C1 segment of cervical spinal cord (tissue), 14 donors: ENCODE measurements around the gene RIMOC1.

ENCODE experiments used
- DNase-seq, 14 donors: peaks; one replicate each; lab custom pipeline; 2025; lab: John Stamatoyannopoulos, UW

The RIMOC1 gene, protein sequence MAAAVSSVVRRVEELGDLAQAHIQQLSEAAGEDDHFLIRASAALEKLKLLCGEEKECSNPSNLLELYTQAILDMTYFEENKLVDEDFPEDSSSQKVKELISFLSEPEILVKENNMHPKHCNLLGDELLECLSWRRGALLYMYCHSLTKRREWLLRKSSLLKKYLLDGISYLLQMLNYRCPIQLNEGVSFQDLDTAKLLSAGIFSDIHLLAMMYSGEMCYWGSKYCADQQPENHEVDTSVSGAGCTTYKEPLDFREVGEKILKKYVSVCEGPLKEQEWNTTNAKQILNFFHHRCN

DNA sequence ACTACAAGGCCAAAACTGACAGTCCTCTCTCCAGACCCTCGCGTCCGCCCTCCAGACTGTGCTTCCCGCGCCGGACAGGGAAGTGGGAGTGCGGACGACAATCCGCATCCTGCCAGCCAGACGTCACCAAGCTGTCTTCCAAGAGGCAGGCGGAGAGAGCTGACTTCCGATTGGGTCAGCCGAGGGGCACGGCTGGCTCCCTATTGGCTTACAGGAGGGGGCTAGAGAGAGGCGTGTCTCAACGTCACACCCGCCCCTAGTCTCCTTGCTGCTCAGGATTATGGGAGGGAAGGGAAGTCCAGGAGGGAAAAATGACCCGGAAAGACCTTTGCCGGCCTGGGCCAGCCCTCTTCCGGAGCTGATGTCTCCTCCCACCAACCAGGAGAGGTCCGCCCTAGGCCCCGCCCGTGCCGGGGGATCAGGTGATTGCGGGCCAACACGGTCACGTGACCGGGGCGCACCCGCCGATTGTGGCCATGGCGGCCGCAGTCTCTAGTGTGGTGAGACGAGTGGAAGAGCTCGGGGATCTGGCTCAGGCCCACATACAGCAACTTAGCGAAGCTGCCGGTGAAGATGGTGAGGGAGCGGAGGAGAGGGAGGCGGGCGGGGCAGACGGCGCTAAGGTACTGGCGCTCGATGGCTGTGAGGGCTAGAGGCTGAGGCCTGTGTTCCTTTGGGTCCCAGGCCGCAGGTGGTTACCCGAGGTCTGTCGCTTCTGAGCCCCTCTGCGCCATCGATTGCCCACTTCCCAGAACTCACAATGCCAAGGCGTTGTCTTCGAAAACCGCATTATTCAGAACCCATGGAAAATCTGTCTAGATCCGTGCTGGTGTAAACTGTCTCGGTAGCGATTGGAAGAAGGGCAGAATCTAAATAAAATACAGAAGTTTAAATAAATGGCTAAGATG, at the start of gene RIMOC1:
TSS of gene RIMOC1 (plus strand) at position 453 of the 908 bp plus-strand sequence. CDS start at position 477, 24 bp downstream.
- DNase-seq: peak; percentile 97 to 100 (median 99)

DNA sequence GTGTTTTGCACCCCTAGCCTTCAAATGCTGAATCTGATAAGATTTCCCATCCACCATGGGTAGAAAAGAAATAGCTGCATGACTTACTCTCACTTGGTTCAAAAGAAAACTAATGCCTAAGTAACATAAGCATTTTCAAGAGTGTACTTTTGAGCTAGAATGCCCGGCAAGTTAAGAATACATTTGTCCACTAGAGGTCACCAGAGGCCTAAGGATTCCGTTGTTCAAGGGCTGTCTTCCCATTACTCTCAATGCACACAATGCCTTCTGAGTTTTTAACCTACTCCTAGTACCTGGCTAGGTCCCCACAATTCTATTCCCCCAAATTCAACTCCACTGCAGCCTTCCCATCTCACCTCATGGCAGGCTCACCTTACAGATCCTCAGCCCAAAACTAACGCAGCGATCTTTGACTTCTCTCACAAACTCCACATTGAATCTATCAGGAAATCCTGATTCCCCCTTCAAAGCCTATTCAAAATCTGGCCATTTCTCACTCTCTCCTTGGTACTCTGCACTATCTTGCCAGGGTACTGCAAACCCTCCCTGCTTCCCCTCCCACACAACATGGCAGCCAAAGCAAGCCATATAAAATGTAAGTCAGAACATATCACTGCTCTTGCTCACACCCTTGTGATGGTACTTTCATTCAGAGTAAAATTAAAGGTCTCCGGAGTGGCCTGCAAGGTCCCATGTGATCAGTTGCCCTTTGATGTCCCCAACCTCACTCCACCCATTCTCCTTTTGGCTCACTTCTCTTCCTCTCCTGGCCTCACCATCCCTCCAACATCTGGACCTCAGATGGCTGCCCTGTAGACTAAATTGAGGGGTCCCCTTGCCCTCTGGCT, 47.3 kb upstream of the RIMOC1 start:
- DNase-seq: peak in 7 of 14 donors; percentile 3 to 65 (median 13)

DNA sequence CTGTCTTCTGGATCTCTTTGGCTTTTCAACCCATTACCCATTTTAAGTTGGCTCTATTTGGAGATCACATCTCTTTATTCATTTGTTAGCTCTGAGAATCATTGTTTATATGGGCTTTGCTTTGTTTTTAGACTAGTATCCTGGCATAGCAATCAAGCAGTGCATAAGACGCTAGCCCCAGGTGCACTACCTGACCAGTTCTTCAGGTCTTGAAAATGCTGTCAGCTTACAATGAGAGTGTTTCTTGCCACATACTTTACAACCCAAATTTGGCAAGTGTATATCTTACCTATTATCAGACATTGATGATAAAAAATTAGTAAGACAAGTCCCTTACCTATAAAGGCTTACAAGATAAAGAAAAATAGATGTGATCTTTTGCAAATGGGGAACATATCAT, 46.2 kb upstream of the RIMOC1 start:
- no peak for DNase-seq

DNA sequence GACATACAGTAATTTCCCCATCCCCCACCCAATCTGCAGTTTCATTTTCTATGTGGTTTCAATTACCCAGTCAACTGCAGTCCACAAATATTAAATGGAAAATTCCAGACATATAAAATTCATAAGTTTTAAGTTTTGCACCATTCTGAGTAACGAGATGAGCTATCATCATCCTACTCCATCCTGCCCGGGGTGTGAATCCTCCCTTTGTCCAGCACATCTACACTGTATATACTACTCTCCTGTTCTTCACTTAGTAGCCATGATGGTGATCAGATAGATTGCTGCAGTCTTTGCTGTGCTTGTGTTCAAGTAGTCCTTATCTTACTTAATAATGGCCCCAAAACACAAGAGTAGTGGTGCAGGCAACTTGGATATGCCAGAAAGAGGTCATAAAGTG, 45.3 kb upstream of the RIMOC1 start:
- DNase-seq: no peak

DNA sequence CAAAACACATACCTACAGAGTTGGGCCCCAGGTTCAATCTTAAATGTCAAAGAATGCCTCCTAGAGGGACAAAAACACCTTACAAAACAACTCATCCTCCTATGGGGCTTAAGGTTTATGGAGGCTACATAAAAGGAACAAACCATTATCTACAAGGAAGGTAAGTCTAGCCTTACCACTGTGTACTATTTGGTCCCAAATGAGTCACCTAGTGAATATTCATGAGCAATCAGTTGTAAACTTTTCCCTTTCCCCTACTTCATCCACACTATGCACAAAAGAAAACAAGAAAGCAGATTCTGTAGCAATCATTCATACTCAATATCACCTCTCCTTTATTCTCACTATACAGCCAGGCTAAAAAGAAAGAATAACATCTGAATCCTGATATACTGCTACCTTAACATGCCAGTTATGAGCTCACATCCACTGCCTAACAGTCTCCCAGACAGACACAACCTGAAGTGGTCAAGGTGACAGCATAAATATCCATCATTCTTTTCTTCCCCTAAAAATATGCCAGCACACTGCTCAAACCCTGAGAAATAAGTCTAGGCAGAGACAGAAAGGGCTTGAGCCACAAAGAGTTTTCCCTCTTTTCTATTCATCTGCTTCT, 40.2 kb upstream of the RIMOC1 start:
- DNase-seq: no peak

DNA sequence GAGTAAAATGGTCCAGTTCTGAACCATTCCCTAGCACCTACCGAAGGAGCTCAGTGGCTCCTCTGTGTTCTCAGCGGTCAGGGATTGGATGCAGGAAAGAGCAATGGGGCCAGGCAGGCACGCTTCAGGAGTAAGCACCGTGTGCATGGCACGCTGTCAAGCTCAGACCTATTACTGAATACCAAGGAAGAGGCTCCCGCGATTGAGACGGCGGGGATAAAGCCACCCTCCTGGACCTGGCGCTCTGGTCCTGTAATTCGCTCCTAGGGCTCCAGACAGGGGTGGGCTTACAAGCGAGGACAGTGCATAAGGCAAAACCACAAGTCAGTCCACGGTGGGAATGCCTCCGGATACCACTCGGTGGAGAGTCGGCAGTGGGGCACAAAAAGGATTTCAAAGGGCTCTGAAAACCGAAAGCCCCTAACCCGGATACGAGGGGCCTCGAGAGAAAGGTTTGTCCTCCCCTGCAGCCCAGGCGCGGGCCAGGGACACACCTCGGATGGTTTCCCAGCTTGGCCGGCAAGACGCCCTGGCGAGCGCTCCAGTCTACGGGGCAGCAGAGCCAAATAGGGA, 34.9 kb upstream of the RIMOC1 start:
- peak in 5 of 14 donors; percentile 47 to 62 (median 56) for DNase-seq

DNA sequence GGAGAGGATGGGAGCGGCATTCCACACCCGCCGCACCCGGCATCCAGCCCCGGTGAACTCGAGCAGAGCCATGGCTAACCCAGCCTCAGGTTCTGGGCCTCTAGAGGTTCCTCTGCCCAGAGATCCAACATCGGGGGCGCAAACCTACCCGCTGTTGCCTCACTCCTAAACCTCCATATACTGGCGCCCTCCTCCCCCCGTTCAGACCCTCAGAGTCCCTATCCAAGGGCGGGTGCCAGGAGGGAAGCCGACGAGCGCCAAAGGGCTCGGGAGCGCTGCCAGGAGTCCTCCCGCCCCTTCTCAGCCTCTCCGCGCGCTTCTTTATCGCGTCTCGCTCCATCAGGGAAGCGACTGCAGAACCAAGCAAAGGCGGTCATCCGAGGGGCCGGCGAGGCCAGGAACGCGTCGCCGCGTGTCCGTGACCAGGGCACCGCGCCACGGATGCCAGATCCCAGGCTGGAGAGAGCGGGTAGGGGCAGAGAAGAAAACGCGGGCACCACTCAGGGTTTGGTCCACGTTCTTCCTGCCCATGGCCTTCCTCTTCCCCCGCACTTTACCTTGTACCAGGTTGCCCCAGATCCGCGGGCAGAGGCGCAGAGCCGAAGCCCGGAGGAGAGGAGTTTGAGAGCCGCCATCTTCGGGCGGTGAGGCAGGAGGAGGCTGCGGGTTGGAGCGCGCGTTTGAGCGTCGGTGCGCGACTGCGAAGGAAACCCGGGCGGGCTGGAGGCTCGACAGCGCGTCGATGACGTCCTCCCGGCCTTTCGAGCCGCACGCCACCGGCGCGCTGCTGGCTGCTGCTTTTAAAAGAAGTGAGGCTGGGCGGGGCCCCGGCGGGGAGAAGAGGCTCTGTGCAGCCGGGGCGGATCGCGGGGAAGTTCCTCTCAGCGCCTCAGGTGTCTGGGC, 34.2 kb upstream of the RIMOC1 start, which contains the start of gene OXCT1:
TSS of gene OXCT1 (minus strand) at position 702 of the 903 bp plus-strand sequence. CDS start at position 635, 67 bp downstream.
- peak in 12 of 14 donors; percentile 43 to 87 (median 69) for DNase-seq

DNA sequence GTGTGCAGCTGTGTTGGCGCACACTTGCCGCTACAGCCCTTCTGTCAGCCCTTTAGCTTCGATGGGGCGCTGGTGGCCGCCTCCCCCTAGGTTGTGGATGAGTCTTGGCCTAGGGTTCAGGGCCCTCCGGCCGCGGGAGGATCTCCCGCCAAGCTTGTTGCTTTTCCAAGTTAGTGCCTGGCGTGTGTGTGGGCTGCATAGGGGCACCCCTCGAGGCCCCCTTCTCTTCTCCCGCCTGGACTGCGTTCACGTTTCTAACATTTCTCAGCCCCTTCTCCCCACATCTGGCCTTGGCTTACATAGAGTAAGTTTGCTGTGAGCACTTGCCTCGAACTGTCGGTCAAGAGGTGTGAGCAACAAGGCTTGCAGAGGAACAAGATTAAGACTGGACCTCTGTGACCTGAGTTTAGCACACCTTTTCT, 33.5 kb upstream of the RIMOC1 start:
- DNase-seq: peak in 3 of 14 donors; percentile 31 to 55 (median 44)

DNA sequence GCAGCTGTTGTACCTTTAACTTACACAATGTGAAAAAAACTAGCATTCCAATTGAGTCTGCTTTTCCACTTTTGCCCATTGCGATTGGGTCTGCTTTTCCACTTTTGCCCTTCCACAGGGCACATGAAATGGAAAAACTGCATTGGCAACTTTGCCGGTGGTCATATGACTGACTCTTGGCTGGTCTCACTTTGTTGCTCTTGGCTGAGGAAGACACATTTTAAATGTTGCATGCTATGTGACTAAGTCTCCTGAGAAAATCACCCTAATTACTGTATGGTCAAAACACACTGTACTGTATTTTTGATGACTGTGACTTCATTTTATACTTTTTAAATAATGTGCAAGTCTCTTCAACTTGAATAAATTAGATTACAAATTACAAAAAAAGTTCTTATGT, 32.3 kb upstream of the RIMOC1 start:
- DNase-seq: peak in 10 of 14 donors; percentile 1 to 32 (median 4)

DNA sequence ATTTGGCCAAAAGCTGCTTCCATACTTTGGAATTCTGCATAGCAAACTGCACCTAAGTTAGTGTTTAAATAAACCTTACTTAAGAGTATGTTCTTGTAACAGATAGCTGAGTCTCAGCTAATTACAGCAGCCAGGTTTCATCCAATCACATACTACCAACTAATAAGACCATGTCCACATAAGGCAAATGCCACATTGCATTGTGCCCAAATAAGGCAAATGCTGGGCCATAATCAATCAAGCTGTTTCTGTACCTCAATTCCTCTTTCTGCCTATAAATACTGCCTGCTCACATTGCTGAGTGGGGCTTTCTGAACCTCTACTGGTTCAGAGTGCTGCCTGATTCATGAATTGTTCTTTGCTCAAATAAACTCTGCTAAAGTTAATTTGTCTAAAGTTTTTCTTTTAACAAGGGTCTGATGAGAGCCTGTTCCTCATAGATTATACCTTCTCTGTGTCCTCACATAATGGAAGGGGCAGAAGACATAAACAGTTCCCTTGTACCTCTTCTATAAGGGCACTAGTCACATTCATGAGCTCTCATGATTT, 29.6 kb upstream of the RIMOC1 start:
- no peak for DNase-seq

DNA sequence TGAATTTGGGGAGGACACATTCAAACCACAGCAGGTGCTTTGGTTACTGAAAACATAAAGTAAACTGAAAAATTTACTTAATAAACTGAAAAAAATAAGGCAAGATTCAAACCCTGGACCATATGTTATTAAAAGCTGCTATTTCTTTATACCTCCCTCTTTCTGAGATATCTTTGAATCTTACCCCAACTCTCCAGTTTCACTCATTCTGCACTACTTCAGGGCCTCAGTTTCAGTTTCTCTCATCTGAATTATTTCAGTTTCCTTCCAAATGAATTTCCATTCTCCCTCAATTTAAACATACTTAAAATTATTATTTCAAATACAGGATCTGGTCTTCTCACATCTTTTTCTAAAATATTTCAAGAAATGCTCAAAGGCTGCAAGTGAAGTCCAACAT, 29.0 kb upstream of the RIMOC1 start:
- no peak for DNase-seq

DNA sequence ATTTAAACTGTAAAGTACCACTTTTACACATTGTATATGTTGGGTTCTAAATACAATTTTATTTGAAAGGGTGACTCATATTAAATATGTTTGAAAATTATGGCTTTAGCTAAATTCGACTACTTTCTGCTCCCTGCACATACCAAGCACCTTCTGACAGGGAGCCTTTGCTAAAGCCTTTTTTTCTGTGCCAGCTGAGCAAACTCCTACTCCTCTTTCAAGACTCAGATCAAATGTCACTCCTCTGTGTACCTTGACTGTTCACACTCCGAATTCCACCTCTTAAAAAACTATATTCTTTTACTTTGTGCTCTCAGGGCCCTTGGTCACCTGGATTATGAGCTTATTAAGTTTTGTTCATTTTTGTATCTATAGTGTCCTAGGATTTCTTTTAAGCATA, 27.5 kb upstream of the RIMOC1 start:
- no peak for DNase-seq

DNA sequence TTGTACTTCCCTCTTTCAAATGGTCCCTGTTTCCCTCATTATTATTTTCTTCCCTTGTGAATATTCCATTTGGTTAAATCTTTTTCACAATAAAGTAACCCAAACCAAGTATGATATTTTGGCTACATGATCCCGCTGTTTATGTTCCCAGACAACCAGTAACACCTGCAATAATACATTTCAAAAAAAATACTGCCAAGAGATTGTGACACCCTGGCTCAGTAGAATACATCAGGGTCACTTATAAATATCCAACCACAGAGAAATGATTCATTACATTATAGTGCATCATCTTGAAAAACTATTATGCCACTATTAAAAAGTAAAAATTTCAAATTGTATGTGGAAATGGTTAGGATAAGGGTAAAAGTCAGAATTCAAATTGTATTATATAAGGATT, 26.7 kb upstream of the RIMOC1 start:
- no peak for DNase-seq

DNA sequence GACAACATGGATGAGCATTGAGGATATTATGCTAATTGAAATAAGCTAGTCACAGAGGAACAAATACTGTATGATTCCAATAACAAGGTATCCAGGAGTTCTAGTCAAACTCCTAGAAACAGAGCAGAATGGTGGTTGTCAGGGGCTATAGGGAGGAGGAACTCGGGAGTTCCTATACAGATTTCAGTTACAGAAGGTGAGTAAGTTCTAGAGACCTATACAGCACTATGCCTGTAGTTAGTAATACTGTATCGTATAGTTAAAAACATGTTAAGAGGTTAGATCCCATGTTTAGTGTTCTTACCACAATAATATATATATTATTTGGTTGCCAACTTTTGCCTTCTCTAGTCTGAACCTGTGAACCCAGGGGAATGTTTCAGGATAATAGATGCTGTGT, 26.0 kb upstream of the RIMOC1 start:
- DNase-seq: no peak

DNA sequence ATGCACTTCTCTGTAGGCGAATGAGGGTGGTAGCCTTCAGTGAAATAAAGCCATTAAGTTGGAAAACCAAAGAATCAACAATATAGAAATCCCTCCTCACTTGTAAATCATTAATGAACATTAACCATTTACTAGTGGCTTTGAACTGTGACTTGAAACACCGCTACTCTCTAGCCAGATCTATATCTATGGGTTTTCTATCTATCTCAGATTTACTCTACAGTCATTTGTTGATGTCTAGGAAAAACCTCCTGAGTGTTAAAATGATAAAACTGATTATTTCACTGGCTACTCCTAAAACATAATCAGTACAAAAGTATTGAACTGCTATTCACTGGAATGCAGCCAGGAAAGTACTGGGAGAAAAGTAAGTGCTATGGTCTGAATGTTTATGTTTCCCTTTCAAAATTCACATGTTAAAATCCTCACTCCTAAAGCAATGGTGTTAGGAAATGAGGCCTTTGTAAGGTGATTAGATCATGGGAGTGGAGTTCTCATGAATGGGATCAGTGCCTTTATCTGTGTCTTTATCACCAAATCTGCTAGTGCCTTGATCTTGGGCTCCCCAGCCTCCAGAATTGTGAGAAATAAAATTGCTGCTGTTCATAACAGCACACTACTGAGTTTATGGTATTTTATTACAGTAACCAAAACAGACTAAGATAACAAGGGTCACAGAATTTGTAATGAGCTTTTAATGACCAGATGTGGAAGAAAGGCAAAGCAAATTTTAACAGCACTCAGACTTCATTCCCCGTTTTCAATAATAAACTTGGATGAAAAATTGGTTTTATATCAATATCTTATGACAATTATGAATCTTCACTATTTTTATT, 25.3 kb upstream of the RIMOC1 start:
- no peak for DNase-seq

DNA sequence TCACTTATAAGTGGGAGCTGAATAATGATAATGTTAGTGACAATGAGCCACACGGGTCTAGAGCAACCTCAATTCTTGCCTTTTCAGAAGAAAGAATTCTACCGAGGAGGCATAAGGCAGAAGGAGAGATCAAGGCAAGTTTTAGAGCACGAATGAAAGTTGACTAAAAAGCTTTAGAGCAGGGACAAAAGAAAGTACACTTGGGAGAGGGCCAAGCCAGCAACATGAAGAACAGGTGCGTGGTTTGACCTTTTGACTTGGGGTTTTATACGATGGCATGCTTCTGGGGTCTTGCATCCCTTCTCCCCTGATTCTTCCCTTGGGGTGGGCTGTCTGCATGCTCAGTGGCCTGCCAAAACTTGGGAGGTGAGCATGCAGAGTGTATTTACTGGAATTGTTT, 21.4 kb upstream of the RIMOC1 start:
- DNase-seq: no peak

DNA sequence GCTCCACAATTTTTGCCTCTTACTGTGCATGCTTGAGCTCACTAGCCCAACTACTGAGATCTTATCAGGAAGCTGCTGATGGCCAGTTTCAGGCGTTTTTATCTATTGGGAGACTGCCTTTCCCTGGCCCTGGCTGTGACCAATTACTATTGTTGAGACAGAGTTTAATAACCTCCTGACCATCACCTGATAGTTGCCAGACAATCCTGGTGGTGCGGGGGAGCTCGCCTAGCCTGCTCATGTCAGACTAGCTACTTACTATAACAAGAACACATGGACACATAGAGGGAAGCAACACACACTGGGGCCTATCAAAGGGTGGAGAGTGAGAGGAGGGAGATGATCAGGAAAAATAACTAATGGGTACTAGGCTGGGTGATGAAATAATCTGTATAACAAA, 20.9 kb upstream of the RIMOC1 start:
- no peak for DNase-seq

DNA sequence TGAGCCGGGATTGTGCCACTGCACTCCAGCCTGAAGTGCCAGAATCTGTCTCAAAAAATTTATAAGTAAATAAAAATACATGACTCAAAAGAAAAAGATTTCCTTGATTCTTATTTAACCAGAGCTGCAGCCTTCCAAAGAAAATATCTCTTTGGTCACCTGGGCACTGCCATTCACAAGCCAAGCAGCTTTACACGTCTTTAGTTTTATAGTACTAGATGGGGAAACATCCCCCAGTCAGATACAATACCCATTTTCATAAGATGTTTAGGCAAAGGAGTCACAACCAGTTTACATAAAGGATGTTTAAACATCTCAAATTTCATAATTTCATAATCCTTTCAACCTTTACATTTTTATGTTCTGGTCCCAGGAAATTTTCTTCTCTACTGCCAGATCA, 20.2 kb upstream of the RIMOC1 start:
- no peak for DNase-seq

DNA sequence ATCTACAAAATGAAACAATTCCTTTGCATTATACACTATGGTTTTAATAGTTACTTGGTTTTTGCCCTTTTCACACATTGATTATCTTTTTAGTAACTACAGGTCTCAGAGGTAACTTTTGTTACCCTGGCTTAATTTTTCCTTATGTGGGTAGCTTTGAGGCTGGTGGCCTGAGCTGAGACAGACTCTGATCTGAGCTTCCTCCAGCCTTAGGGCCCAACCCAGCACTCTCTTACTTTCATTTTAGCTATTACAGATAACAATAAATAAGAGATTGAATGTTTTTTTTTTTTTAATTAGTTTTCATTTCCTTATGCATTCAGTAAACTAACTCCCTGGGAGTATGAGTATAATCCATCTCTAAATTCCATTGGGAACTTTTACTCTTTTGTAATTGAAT, 18.9 kb upstream of the RIMOC1 start:
- DNase-seq: no peak
